ENCODE measurements around the gene THBS3.

The THBS3 gene

DNA sequence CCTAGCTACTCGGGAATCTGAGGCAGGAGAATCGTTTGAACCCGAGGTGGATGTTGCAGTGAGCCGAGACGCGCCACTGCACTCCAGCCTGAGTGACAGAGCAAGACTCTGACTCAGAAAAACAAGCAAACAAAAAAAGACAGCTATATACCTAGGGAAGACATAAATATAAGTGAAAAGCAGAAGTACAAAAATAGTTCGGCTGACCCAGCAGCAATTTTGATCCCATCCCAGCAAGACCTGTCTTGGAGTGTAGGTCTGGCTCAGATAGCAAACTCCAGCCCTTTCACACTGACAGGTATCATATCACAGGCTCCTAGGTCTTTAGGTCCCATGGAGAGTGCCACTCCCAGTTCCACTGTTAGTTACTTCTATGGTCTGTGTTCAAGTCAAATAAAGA, 15.3 kb upstream of the THBS3 start:
- TF ChIP-seq, protein P1, sequence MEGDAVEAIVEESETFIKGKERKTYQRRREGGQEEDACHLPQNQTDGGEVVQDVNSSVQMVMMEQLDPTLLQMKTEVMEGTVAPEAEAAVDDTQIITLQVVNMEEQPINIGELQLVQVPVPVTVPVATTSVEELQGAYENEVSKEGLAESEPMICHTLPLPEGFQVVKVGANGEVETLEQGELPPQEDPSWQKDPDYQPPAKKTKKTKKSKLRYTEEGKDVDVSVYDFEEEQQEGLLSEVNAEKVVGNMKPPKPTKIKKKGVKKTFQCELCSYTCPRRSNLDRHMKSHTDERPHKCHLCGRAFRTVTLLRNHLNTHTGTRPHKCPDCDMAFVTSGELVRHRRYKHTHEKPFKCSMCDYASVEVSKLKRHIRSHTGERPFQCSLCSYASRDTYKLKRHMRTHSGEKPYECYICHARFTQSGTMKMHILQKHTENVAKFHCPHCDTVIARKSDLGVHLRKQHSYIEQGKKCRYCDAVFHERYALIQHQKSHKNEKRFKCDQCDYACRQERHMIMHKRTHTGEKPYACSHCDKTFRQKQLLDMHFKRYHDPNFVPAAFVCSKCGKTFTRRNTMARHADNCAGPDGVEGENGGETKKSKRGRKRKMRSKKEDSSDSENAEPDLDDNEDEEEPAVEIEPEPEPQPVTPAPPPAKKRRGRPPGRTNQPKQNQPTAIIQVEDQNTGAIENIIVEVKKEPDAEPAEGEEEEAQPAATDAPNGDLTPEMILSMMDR (IDR thresholded peaks at IDR 0.05): no peak

DNA sequence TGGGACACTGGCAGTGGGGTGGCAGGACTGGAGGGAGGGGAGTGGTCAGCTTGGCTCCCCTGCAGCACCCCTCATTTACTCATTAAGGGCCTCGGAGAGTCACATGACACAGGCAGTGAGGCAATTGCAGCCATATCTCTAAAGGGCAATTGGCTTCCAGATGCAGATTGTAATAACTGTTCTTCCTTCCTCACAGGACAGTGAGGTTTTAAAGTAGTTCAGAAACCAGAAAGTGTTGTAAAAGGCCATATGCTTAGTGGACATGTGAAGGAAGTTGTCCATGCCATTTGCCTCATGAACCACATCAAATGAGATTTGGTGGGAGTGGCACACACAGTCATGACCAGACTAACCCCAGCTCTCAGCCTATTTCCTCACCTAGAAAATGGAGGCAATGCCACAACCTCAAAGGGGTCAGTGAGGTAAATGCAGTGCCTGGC, 11.9 kb upstream of the THBS3 start:
- TF ChIP-seq, protein P1 (IDR thresholded peaks at IDR 0.05): no peak

DNA sequence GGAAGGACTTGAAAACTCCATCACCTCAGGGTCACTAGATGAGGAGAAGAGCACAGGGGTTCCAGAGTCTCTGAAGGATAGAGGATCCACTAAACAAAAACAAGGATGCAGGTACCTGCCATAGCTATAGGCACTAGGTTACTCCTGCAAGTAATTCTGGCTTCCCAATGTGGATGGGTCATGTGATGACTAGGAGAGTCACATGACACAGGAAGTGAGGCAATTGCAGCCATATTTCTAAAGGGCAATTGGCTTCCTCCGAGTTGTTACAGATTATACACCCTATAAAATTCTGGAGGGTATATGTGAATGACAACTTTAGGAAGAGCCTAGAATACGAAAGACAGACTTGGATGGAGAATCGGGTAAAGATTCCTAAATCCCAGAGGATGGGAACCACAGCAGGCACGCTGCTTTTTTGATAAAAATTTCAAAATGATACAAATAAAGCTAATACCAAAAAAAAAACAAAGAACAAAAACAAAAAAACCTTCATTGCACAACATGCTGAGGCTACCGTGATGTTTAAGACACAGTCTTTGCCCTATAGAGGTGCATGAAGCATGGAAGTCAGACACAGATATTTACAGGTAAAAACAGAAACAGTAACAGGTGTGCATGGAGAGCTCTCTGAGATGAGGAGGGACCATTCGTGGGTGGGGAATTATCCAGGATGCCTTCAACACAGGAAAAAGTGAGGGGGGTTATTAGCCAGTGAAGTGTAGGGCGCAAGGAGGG, 11.3 kb upstream of the THBS3 start:
- TF ChIP-seq, protein P1 (IDR thresholded peaks at IDR 0.05): no peak

DNA sequence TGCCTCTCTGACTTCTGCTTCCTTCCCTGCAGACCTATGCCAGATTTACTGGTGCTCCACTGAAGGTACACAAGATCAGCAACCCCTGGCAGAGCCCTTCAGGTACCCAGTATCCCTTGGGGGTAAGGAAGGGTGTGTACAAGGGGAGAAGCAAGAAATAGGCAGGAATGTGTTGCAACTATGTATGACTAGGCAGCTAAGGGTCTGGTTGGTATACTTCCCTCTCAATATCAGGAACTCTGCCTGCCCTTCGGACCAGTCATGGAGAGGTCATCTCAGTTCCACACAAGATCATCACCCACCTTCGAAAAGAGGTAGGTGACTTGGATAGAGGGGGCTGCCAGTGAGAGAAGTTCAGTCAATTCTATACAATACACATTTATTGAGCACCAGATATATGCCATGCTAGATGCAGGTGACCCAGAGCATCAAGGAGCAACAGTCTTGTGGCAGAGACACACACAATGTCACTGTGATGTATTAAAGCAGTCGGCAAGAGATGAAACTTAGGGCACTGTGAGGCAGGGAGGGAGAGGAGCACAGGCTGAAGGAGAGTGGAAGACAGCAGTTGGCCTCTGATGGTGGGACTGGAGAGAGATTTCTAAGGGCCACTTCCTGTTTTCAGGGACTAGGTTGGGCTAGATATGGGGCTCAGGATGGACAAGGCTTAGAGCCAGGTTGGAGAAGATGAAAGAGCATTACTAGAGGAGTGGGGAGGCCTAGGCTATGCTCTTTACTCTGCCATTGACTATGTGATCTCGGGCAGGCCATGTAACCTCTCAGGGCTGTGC, 2.8 kb upstream of the THBS3 start:
- TF ChIP-seq, protein P1 (IDR thresholded peaks at IDR 0.05): no peak

DNA sequence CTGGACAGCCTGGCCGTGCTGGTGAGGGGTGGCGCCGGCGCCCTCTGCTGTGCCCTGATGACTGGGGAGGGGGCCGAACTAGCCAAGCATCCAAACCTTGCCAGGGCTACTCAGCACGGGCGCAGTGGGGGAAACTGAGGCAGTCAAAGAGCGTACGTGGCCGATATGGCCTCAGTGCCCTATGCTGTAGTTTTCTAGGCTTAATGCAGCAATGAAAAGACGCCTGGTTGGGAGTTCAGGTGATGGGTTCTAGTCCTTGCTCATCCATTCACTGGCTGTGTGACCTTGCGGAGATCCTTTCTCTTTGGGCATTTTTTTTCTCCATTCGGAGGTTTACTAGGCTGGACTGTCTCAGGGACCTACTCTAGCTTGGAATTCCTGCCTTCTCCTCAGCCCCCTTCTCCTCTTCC, 1.6 kb upstream of the THBS3 start:
- TF ChIP-seq, protein P1 (IDR thresholded peaks at IDR 0.05): no peak

DNA sequence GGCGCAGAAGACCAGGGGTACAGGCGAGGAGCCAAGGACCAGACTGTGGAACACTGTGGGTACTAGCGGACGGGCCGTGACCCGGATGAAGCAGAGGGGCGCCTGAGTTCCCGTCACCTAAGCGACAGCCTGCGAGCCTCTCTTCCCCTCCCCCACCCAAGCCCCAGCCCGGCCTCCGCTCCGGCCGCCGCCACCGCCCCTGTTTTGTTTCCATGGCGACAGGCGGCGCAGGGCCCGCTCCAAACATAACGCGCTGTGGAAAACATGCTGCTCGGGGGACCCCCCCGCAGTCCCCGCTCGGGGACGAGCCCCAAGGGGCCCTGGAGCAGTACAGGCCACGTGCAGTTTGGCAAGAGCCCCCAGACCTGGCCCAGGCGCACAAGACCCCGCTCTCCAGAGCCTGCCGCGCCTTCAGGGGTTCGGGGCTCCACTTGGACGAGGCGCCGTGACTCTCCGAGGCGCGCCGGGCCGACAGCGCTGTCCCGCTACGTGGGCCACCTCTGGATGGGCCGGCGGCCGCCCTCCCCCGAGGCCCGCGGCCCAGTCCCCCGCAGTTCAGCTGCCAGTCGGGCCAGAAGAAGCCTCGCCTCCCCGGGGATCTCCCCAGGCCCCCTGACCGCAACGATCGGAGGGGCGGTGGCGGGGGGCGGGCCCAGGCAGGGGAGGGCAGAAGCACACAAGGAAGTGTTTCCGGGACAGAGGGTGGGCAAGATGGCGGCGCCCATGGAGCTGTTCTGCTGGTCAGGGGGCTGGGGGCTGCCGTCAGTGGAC, 1.0 kb upstream of the THBS3 start, which contains the start of gene MTX1:
TSS of gene MTX1 (plus strand) at position 155 of the 771 bp plus-strand sequence. CDS start at position 265, 110 bp downstream.
- TF ChIP-seq, protein P1 (IDR thresholded peaks at IDR 0.05): no peak
